Esophagus squamous epithelium (tissue), 4 donors: ENCODE results near the gene GPC5.

Source experiments
- POLR2A ChIP-seq, 4 donors: fragments of 450-650 bp; IDR thresholded peaks; one replicate each; pipeline ENCODE4 v1.6.1; 2017; ENCODE audit warnings: antibody characterized with exemption in 4 of 4, mild to moderate bottlenecking in 4 of 4, moderate library complexity in 3 of 4
- TF ChIP-seq, protein P1 (sequence below), 6 experiments: fragments of 450-650 bp in 4 of 6; fragments of 200-600 bp in 2 of 6; sonication (generic) in 2 of 6; IDR thresholded peaks; one replicate each; pipeline ENCODE4 v1.5.1; 2016 to 2019; ENCODE audit warnings: antibody characterized with exemption in 6 of 6, mild to moderate bottlenecking in 4 of 6, moderate library complexity in 4 of 6

DNA sequence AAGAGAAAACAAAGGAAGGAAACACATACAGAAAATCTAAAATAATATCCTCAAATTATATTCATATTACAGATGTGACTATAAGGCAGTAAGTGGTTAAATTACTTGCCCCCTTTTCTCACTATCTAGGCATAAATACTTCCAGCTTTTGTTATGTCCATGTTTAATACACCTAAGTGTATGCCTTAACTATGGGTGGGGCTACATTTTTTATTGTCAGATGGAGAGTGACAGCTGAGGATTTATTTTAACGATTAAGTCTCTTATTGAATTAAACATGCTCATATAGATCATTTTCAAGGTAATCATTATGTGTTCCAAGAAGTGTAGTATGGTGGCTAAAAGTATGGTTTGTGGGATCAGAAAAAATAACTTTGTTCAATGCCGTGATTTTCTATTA is 909.3 kb downstream of the GPC5 start:
- TF ChIP-seq, protein P1, sequence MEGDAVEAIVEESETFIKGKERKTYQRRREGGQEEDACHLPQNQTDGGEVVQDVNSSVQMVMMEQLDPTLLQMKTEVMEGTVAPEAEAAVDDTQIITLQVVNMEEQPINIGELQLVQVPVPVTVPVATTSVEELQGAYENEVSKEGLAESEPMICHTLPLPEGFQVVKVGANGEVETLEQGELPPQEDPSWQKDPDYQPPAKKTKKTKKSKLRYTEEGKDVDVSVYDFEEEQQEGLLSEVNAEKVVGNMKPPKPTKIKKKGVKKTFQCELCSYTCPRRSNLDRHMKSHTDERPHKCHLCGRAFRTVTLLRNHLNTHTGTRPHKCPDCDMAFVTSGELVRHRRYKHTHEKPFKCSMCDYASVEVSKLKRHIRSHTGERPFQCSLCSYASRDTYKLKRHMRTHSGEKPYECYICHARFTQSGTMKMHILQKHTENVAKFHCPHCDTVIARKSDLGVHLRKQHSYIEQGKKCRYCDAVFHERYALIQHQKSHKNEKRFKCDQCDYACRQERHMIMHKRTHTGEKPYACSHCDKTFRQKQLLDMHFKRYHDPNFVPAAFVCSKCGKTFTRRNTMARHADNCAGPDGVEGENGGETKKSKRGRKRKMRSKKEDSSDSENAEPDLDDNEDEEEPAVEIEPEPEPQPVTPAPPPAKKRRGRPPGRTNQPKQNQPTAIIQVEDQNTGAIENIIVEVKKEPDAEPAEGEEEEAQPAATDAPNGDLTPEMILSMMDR (IDR thresholded peaks at IDR 0.05) = no peak
- TF ChIP-seq POLR2A (IDR thresholded peaks at IDR 0.05) = no peak
